NK-92 treated with Interleukin-12 subunit alpha and Interleukin-12 subunit beta, amount 100 ng/mL, for 24 hours (cell line): ENCODE results near the gene MRTFB.
"Not testable (repeated sequence)": the region's sequence is repeated elsewhere in the genome, so short reads cannot be mapped to it uniquely, and the experiment has no call there.

ENCODE experiments used
- DNase-seq: peaks from one replicate; lab custom pipeline; 2025; lab: John Stamatoyannopoulos, UW

Gene MRTFB

GRCh38 chr16:14132696-14133048, 61.6 kb downstream of the MRTFB start:
- no peak for DNase-seq

- DNase-seq: no peak
Observed at GRCh38 chr16:14133907-14134306, 62.8 kb downstream of the MRTFB start.

- DNase-seq: no peak
Observed at GRCh38 chr16:14135704-14136103, 64.6 kb downstream of the MRTFB start.

- no peak for DNase-seq
Observed at GRCh38 chr16:14139872-14140271, 68.8 kb downstream of the MRTFB start.

- no peak for DNase-seq
Observed at GRCh38 chr16:14140923-14141322, 69.8 kb downstream of the MRTFB start.

- no peak for DNase-seq
Observed at GRCh38 chr16:14146445-14146844, 75.3 kb downstream of the MRTFB start.

- DNase-seq: no peak
Observed at GRCh38 chr16:14148016-14148415, 76.9 kb downstream of the MRTFB start.

GRCh38 chr16:14148569-14148968, 77.5 kb downstream of the MRTFB start:
- DNase-seq: no peak

GRCh38 chr16:14150796-14151195, 79.7 kb downstream of the MRTFB start:
- no peak for DNase-seq

- no peak for DNase-seq
Observed at GRCh38 chr16:14151256-14152030, 80.3 kb downstream of the MRTFB start.

- no peak for DNase-seq
Observed at GRCh38 chr16:14155572-14156190, 84.6 kb downstream of the MRTFB start.

- DNase-seq: no peak
Observed at GRCh38 chr16:14164916-14165662, 94.0 kb downstream of the MRTFB start.

GRCh38 chr16:14168146-14168545, 97.0 kb downstream of the MRTFB start:
- no peak for DNase-seq

GRCh38 chr16:14172200-14172809, 101.2 kb downstream of the MRTFB start:
- DNase-seq: no peak

- DNase-seq: no peak
Observed at GRCh38 chr16:14175086-14175485, 104.0 kb downstream of the MRTFB start.

- no peak for DNase-seq
Observed at GRCh38 chr16:14177704-14178103, 106.6 kb downstream of the MRTFB start.

- no peak for DNase-seq
Observed at GRCh38 chr16:14179116-14179515, 108.0 kb downstream of the MRTFB start.

- DNase-seq: no peak
Observed at GRCh38 chr16:14180481-14180944, 109.4 kb downstream of the MRTFB start.

- DNase-seq: no peak
Observed at GRCh38 chr16:14181371-14182050, 110.4 kb downstream of the MRTFB start.

- no peak for DNase-seq
Observed at GRCh38 chr16:14182999-14183398, 111.9 kb downstream of the MRTFB start.

GRCh38 chr16:14183962-14184361, 112.8 kb downstream of the MRTFB start:
- DNase-seq: not testable (repeated sequence)
